DMS53 treated with DMSO at 0.1 percent for 48 hours (cell line): ENCODE results near the gene TSPAN3.

ENCODE experiments used
- DNase-seq: peaks from one replicate; lab custom pipeline; 2025; ENCODE audit not compliant: unreplicated experiment; lab: John Stamatoyannopoulos, UW

TSPAN3 gene

DNA sequence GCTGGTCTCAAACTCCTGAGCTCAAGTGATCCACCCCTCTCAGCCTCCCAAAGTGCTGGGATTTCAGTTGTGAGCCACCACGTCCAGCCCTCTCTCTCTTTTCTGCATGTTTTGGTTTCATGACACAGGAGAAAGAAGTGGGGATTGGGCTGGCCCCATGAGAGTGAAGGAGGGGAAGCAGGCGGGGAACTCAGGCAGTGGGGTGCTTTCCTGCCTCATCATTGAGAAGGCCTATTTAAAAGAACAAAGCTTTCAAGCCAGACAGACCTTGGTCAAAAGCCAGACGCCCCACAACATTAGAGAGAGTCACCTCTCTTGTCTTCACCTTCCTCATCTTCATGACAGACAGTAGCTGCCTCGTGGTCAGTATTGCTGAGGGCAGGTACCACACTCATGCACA, 60.1 kb downstream of the TSPAN3 start:
- no peak for DNase-seq

DNA sequence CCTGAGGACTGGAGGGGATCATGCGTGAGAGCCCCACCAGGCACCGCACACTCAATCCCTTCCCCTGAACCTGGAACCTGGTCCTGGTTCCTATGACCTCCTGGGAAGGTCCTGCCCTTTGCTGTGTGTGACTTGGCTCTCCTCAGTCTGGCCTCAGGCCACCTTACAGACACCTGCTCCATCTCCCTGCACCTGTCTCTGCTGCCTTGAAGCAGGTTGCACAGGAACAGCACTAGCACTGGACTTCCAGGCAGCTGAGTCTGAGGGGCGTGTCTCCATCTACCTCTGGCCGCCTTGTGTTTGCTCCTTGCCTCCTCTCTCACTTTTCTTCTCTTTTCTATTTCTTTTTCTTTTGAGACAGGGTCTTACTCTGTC, 60.6 kb downstream of the TSPAN3 start:
- peak; percentile 23 for DNase-seq

DNA sequence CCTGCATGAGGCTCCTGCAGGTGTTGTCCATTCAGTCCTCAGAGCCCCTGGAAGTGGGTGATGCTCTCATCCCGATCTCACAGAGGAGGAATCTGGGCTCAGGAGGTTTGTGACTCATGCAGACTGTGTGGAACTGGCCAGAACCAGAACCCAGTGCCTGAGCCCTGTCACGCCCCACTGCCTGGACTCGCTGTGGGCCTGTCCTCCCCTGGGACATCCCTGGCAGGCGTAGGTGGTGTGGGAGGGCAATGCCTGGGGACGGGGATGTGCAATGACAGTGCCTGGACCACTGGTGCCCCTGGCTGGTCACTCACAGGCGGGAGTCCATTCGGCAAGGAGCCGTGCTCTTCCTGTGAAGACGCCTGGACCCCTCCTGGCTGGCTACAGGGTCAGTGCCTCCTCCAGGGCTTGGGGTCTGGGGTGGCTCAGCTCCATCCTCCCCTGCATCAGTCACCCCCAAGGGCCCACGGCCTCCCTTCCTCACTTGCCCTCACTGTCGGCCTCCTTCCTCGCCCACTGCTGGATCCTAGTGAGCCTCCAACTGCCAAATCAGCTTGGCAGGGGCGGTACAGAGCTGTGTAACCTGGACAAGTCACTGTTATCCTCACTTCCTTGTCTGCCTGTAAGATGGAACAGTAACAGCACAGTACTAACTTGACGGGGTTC, 61.1 kb downstream of the TSPAN3 start:
- no peak for DNase-seq

DNA sequence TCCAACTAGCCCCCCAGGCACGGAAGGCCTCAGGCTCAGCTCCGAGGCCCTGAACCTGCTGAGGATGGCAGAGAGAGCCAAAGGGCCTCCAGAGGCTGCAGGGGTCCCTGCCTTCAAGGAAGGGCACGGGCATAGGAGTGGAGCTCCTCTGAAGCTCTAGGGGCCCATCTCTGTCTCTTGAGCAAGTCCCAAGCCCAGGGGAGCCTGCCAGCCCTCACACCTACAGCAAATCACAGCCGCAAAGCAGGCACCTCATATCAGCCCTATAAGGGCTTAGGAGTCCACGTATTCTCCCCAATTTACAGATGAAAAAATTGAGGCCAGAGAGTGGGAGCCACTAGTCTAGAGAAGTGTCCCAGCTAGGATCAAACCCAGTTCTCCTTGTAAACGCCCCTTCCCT, 61.7 kb downstream of the TSPAN3 start:
- DNase-seq: no peak

DNA sequence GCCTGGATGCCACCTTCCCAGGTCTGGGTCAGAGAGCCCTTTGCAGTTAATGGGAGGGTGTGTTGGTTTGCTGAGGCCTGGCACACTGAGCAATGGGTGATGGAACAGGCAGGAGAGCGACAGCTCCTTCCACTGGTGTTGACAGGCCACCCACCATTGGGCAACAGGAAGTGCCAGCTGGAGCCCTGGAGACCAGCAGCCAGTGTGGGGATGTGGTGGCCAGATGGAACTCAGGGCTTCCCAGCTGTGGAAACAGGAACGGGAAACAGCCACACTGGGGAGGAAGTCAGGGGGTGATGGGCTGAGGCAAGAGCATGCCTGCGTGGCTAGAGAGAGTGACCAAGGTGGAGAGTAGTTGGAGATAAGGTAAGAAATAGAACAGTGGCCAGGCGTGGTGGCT, 66.7 kb downstream of the TSPAN3 start:
- no peak for DNase-seq

DNA sequence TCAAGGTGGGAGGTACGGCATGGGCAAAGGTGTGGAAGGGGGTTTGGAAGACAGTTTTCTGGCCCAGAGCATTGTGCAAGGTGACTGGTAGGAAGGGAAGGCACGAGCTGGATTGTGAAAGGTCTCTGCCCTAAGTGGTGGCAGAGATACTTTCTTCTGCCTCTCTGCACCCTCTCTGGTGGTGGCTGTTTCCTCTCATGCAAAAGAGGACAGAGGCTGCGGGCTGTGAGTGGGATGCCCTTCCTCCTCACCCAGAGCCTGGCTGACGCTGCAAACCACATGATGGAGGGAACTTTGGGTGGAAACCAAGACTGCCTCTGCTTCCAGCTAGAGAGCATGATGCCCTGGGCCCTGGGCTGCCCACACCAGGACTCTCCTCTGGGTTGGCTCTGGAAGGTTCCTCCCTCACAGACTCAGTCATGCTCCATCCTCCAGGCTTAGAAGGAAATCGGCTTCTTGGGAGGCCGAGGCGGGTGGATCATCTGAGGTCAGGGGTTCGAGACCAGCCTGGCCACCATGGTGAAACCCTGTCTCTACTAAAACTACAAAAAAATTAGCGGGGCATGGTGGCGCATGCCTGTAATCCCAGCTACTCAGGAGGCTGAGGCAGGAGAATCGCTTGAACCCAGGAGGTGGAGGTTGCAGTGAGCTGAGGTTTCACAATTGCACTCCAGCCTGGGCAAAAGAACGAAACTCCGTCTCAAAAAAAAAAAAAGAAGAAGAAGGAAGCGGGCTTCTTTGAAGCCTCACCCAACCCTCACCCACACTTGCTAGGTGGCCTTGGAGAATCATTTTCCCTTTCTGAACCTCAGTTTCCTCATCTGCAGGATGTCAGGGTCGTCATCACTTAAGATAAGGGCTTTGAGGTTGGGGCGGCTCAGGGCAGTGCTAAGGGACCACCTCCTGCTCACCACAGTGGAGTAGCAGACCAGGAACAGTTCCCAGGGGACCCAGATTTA, 67.7 kb downstream of the TSPAN3 start:
- DNase-seq: no peak

DNA sequence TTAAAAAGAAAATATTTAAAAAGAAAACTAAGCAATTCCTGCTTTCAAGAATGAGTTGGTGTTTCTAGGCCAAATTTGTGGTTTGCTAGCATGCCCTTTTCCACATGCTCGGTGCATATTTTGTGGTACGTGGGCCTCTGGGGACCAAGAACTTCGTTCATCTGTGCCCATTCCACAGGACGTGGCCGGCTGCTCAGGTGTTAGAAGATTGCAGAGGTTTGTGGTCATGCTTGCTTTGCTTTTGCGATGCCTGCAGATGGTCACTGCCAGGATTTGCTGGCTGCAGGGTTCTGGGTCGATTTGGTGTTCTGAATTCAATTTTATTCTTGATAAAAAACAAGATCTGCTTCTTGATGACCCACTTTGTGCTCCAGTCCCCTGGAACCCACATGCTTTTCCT, 68.5 kb downstream of the TSPAN3 start:
- DNase-seq: no peak

DNA sequence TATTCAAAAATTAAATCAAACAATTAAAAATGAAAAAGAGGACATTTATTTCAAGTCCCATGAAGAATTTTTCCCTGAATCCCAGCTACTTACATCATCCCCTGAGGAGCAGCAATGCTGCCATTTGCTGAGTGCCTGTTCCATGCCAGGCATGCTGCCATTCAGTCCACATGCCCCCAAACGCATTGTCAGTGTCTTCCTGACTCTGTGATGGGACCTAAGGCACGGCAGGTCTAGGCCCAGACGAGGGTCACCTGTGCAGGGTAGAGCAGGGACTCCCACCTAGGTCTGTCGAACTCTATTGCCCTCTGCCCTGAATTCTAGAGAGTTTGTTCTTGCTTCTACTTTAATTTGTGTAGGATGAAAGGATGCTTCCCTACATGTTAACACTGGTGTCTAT, 68.9 kb downstream of the TSPAN3 start:
- no peak for DNase-seq

DNA sequence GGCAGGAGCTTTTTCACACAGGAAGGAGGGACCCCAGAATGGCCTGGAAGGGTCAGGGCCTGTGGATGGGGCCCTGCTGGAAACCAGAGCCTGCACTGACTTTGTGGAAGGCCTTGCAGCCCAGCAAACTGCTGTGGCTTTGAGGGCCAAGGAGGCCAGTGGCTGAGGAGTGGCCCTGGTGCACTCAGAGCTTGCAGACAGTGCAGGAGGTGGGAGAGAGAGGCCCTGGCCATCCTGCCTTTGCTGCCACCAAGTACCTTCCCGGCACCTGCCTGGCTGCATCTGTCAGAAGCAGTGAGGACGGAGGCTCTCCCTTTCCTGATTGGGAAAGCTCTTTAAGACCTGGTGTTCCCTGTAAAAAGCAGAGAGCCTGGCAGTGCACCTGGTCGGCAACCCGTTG, 69.6 kb downstream of the TSPAN3 start:
- DNase-seq: no peak

DNA sequence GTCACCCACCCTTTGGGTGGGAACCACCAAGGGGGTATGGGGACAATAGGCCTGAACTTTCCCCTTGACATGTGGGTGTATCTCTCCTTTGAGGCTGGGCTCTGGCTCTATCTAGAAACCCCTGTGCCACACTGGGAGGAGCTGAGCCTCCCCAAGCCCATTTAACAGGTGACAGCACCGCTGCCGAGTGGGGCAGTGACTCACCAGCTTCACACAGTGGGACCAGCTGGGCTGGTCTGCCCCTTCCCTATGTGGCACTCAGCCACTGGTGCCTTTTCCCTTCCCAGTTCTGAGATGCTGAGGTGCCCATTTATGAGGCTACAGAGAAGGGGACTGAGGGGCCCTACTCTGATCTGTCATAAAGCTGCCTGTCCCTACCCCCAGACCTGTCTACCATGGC, 70.9 kb downstream of the TSPAN3 start:
- DNase-seq: no peak

DNA sequence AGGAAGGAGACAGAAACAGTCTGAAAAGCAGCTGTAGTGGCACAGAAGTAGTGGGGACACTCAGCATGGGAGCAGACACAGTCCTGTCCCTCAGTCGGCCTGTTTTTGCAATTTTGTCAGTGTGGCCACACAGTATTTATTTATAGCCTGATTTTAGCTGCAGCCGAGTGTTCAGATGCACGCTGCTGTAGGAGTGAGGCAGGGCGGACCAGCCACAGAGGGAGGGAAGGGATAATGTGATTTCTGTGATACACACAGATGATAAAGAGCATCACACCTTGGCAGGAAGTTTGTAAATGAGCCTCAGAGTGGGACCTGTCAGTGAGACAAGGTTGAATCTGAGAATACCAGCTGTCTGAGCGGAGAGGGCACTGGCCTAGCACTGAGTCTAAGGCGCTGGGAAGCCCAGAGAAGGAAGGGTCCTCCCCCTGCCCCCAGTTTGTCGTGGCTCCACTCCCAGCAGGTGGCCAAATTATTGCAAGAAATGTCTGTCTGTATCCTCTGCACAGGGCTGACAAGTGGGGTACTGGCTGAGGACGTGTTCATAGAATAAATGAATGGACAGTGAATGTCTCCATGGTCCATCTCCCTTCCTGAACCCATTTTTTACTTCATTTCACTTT, 72.1 kb downstream of the TSPAN3 start:
- DNase-seq: no peak

DNA sequence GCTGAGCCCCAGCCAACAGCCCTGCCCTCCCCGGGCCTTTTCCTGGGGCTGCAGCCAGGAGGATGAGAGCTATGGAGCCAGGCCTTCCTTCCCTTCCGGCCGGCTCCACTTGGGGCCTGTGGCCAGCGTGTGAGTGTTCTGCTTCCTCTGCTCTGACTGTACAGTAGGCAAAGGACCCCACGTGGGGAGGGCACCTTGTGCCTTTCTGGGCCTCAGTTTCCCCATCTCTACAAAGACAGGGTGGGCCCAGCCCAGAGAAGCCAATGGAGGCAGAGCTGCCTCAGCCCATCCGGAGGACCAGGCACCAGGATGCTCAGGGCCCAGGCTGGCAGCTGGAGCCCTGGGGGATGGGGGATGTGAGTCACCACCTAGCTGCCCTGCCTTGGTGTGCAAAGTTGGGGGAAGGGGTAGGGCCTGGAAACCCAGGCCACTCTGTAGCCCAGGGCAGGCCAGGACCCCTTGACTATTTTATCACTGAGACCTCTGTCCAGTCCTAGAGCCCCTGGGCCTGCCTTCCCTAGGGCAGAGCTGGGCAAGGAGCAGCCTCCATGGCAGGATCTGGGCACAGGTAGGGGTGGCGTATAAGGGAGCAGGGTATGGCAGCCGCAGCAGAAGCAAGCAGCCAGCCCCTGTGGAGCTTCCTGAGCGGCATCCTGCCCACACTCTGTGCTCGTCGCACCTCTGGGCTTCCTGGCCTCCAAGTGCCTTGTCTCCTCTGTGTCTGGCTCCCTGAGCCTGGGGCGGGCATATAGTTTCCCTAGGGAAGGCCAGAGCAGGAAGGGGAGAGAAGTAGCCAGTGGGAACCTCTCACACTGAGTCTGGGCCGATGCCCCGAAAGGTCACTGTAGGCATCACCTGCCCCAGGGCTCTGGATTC, 74.1 kb downstream of the TSPAN3 start:
- no peak for DNase-seq

DNA sequence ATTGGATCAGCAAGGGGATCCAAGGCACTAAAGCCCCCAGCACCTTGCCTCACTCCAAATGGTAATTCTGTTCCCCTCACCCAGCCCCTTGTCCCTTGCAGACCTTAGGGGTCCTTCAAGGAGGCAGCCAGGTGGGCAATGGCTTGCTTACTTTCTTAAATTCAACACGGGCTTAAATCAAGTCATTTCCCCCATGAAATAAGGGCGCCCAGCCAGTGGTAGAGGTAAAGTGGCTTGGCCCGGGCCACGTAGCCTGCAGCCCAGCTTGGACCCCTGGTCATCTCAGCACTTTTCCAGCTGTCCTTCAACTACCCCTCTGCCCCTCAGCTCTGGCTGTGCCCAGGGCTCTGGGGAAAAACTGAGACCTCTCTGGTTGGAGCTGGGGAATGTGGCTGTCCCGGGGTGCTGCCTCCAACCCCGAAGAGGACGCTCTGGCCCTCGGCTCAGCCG, 74.8 kb downstream of the TSPAN3 start:
- DNase-seq: no peak

DNA sequence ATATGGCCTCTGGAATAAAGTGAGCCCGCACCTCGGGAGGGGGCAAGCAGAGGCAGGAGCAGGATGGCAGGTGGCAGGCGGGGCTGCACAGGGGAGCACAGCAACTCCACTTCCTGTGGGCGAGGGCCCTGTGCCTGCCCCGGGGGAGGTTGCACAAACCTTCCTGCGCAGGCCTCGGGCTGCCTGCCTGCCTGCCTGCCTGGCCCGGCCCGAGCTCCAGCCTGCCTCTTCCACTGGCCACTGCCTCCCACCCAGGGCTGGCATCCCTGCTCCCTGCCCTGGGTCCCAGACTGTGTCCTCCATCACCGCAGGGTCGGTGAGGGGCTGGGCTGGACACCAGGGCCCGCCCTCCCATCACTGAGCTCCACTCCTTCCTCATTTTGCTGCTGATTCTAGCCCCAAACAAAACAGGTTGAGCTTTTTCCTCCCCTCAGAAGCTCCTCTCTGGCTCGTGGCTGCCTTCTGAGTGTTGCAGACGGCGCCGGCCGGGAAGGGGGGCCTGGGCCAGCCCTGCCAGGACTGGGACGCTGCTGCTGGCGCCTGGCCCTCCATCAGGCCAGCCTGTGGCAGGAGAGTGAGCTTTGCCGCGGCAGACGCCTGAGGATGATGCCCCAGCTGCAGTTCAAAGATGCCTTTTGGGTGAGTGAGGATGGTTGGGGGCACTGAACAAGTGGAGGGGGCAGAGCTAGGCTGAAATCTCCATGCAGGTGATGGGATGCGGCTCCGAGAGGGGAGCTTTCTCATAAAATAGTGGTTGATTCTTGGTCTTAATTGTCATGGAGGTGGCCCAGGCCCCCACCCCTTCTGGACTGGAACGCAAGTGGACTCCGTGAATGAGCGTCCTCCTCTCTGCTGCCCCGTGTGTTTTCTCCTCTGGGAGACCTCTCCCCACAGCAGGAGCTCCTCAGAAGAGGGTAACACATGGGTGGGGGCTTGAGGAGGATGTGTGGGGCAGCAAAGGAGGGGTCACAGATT, 75.7 kb downstream of the TSPAN3 start, which contains the start of gene PSTPIP1:
TSS of gene PSTPIP1 (plus strand) at position 156 of the 975 bp plus-strand sequence. CDS start at position 604, 448 bp downstream.
- DNase-seq: no peak

DNA sequence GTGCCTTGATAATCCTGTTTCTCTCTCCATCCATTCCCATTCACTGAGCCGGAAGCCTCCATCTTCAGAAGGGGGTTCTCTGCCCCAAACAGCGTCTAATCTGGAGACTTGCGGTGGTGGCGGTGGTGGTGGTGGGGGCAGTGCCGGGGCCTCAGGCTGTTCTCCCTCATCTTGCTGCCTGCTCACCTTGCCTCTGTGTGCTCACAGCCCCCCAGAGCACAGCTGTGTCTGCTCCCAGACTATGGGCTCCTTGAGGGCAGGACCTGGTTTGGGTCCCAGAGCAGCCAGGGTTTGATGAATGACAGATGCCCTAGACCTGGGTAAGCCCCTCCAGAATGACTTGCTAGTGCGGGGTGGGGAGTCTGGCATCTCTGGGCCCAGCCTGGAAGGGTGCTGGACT, 76.4 kb downstream of the TSPAN3 start:
- DNase-seq: no peak

DNA sequence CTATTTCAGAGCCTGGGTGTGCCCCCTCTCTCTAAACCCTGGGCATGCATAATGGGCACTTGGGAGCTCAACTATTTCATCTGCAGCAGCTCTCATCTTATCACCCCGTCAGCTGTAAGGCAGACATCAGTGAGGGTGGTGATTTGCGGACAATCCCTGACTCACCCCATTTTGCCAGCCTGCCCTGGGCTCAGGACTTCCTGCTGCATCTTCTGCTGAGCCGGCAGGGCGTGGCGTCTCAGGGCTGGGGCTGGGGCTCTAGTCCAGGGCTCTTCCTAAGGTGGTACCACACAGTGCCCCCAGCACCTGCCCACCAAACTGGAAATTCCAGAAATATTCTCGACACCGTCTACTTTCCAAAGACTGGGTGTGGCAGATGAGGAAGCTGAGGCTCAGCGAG, 76.9 kb downstream of the TSPAN3 start:
- no peak for DNase-seq

DNA sequence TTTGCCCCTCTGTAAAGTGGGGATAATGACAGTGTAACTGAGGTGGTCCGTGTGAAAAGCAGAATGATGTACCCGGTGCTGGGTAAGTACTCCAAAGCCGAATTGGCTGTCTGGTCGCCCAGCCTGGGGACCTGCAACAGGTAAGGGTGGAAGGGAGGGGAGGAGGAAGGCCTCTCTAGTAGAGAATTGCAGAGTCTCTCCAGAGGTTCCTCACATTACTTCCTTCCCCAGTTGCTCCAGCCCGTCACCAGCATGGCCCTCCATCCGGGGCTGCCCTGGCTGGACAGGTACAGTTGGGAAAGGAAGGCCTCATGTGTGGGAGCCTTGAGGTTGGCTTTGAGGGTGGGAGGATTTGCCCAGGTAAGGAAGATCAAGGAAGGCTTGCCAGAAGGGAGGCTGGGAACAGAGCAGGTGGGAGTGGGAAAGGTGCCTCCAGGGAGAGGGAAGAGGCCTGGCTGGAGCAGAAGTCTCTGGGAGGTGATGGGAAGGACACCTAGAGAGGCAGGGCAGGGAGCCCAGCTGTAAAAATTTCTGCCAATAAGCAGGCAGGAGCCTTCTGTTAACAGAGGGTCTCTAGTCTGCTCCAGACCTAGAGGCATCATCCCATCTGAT, 77.7 kb downstream of the TSPAN3 start:
- DNase-seq: no peak

DNA sequence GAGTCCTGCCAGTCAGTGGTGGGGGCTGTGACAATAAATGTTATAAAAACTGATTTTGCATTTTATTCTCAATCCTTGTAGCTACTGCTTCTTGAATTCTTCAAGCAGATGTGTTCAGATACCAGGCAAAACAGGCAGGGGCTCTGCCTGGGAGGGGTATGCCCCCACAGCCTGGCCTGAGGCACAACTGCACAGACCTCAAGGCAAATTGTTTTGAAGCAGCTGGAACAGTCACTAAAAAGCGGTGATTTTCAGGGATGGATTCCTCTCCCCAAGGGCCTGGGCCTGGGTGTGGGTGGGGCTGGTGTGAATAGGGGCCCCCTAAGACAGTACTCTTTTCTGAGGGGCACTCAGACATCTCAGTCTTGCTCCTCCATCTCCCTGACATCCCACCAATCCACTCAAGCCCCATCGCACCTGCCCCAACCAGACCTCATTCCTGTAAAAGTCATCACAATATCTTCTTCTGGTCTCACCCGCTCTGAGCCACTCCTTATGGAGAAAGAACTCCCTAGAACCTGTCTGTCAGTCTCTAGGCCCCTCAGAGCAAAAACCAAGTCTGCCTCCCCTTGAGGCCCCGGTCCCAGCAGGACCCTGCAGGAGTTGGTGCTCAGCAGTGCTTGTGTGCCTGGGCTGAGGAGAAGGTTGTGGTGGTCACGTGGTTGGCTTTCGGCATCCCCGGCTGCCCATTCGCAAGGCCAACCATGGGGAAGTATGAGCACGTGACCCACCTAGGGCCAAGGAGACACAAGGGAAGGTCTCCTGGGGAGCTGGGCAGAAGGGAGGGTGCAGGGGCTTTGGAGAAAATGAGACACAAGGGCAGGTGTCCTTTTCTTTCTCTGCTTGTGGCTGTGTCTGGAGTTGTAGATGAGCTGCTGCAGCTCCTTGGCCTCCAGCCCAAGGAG, 78.9 kb downstream of the TSPAN3 start:
- DNase-seq: no peak
